Neural cell (in vitro differentiated cells): ENCODE data around the gene PHOX2A. TPM values are rescaled to one million over a fixed set of nuclear protein-coding genes. Genes with fewer than 3 reads are reported as not detected.
"Not testable (repeated sequence)": the region's sequence is repeated elsewhere in the genome, so short reads cannot be mapped to it uniquely, and the experiment has no call there.

ENCODE experiments used
- H2AFZ ChIP-seq: fragments of 200-600, 300-800 bp; sonication (generic), shearing (Covaris generic); 2 replicates; pipeline ENCODE4 v1.6.0; 2014; ENCODE audit warnings: low read depth, mild to moderate bottlenecking, antibody characterized with exemption, low read length, moderate library complexity
- H3F3A ChIP-seq: fragments of 200-600 bp; shearing (Covaris generic); 2 replicates; pipeline ENCODE4 v1.6.1; 2016; ENCODE audit warnings: mild to moderate bottlenecking, moderate library complexity, mixed read lengths, antibody characterized with exemption, low read length; ENCODE audit not compliant: insufficient read depth, poor library complexity, severe bottlenecking
- H3K27ac ChIP-seq: fragments of 200-600, 300-800 bp; sonication (generic), shearing (Covaris generic); 2 replicates; pipeline ENCODE4 v1.5.1; 2014; ENCODE audit warnings: mild to moderate bottlenecking, low read length, moderate library complexity
- H3K27me3 ChIP-seq: fragments of 300-800, 200-600 bp; sonication (generic), shearing (Covaris generic); 2 replicates; pipeline ENCODE4 v1.6.0; 2014; ENCODE audit warnings: mild to moderate bottlenecking, low read depth, low read length, moderate library complexity; ENCODE audit not compliant: insufficient read depth
- H3K36me3 ChIP-seq: fragments of 300-800, 200-600 bp; sonication (generic), shearing (Covaris generic); 2 replicates; pipeline ENCODE4 v1.5.1; 2014; ENCODE audit warnings: mild to moderate bottlenecking, antibody characterized with exemption, low read length, moderate library complexity; ENCODE audit not compliant: insufficient read depth
- H3K4me2 ChIP-seq: fragments of 300-800, 200-600 bp; sonication (generic), shearing (Covaris generic); 2 replicates; pipeline ENCODE4 v1.6.0; 2014; ENCODE audit warnings: mild to moderate bottlenecking, low read length
- H3K4me3 ChIP-seq: fragments of 300-800, 200-600 bp; sonication (generic), shearing (Covaris generic); 2 replicates; pipeline ENCODE4 v1.5.1; 2014; ENCODE audit warnings: mild to moderate bottlenecking, low read length, moderate library complexity
- H3K79me2 ChIP-seq: fragments of 200-600 bp; shearing (Covaris generic); replicated peaks from 2 replicates; pipeline ENCODE4 v1.6.0; 2014; ENCODE audit warnings: mild to moderate bottlenecking, low read length, moderate library complexity; ENCODE audit not compliant: insufficient read depth
- H3K9ac ChIP-seq: fragments of 300-800, 200-600 bp; sonication (generic), shearing (Covaris generic); 2 replicates; pipeline ENCODE4 v1.6.1; 2016; ENCODE audit warnings: mild to moderate bottlenecking, low read length, mixed read lengths
- H3K9me2 ChIP-seq: fragments of 200-600 bp; shearing (Covaris generic); 2 replicates; pipeline ENCODE4 v1.6.1; 2016; ENCODE audit warnings: mild to moderate bottlenecking, low read length, mixed read lengths; ENCODE audit not compliant: insufficient read depth
- H3K9me3 ChIP-seq: fragments of 200-600, 300-800 bp; sonication (generic), shearing (Covaris generic); 2 replicates; pipeline ENCODE4 v1.6.1; 2016; ENCODE audit warnings: mild to moderate bottlenecking, mixed run types, low read length, moderate library complexity, mixed read lengths
- H4K20me1 ChIP-seq: fragments of 200-600 bp; shearing (Covaris generic); 2 replicates; pipeline ENCODE4 v1.6.1; 2016; ENCODE audit warnings: mild to moderate bottlenecking, mixed run types; ENCODE audit not compliant: insufficient read depth
- EP300 ChIP-seq: fragments of 450-650 bp; conservative IDR thresholded peaks from 2 replicates; pipeline ENCODE4 v1.6.1; 2014; ENCODE audit warnings: antibody characterized with exemption, mild to moderate bottlenecking, moderate library complexity; ENCODE audit not compliant: poor library complexity, severe bottlenecking
- EZH2 ChIP-seq: fragments of 200-600, 300-800 bp; shearing (Covaris generic), sonication (generic); IDR thresholded peaks from 2 replicates; pipeline ENCODE4 v1.6.1; 2014; ENCODE audit warnings: antibody characterized with exemption, low read length, borderline replicate concordance, mild to moderate bottlenecking; ENCODE audit not compliant: insufficient read depth, poor library complexity, severe bottlenecking
- MXI1 ChIP-seq: fragments of 450-650 bp; conservative IDR thresholded peaks from 2 replicates; pipeline ENCODE4 v1.6.1; 2014; ENCODE audit warnings: antibody characterized with exemption, mild to moderate bottlenecking; ENCODE audit not compliant: poor library complexity, severe bottlenecking
- POLR2AphosphoS5 ChIP-seq: IDR thresholded peaks from 2 replicates; pipeline ENCODE4 v1.6.1; 2012
- RAD21 ChIP-seq: fragments of 450-650 bp; conservative IDR thresholded peaks from 2 replicates; pipeline ENCODE4 v1.6.1; 2014; ENCODE audit warnings: antibody characterized with exemption, mild to moderate bottlenecking, moderate library complexity
- SMC3 ChIP-seq: fragments of 450-650 bp; conservative IDR thresholded peaks from 2 replicates; pipeline ENCODE4 v1.6.1; 2014; ENCODE audit warnings: antibody characterized with exemption, mild to moderate bottlenecking, moderate library complexity; ENCODE audit not compliant: poor library complexity
- TAF1 ChIP-seq: IDR thresholded peaks from 2 replicates; pipeline ENCODE4 v1.6.1; 2012; ENCODE audit warnings: low read depth
- polyA plus RNA-seq: library from polyadenylated mRNA; depleted of rRNA; stranded (reverse); fragments of >200 nt; gene quantifications from 2 replicates; pipeline ENCODE4 v1.2.3, GENCODE V29; 2014
- TF ChIP-seq, protein P1 (sequence below): fragments of 450-650 bp; IDR thresholded peaks from 2 replicates; pipeline ENCODE4 v1.5.1; 2014; ENCODE audit warnings: antibody characterized with exemption, mild to moderate bottlenecking, moderate library complexity; ENCODE audit not compliant: poor library complexity, severe bottlenecking
- TF ChIP-seq, protein P2 (sequence below): IDR thresholded peaks from 2 replicates; pipeline ENCODE4 v1.6.1; 2012; ENCODE audit warnings: borderline replicate concordance

Gene PHOX2A
- polyA plus RNA-seq, 1 donor from 2014 or later, result not detected

DNA sequence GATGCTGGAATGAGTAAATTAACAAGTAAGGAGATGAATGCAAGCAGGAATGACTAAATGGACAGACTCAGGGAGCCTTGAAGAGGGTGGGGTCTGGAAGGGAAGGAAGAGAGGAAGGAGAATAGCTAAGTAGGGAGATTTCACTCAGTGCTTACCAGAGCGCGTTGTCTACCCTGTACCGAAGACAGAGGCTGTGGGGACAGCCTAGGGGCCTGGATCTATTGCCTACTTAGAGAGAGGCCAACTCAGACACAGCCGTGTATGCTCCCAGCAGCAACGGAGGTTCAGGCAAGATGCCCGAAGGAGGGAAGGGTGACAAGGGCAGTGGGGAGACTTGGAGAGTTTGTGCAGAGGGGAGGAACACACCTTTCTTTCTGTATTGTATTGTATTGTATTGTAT, 27.3 kb downstream of the PHOX2A start, which contains the start of gene FOLR2:
FOLR2 (plus strand) TSS at position 157 of the 400 bp plus-strand sequence. CDS start 1,791 bp downstream, outside the sequence.
- H3K36me3 ChIP-seq, result no peaks in the 10 kb centered on the region
- H3K4me2 ChIP-seq, result no peak within 1 kb of the TSS
- H3K9me2 ChIP-seq, result no peaks in the 10 kb centered on the region
- no peaks in the 10 kb centered on the region for H3K27me3 ChIP-seq
- H2AFZ ChIP-seq, result no peak within 1 kb of the TSS
- H3K9ac ChIP-seq, result no peak within 1 kb of the TSS
- no peaks in the 10 kb centered on the region for H4K20me1 ChIP-seq
- H3K4me3 ChIP-seq, result no peak within 1 kb of the TSS
- H3K79me2 ChIP-seq, result no peaks in the 10 kb centered on the region
- TF ChIP-seq MXI1, result no peak
- H3K9me3 ChIP-seq, result no peaks in the 10 kb centered on the region
- no peaks in the 10 kb centered on the region for H3F3A ChIP-seq
- H3K27ac ChIP-seq, result no peak within 1 kb of the TSS

DNA sequence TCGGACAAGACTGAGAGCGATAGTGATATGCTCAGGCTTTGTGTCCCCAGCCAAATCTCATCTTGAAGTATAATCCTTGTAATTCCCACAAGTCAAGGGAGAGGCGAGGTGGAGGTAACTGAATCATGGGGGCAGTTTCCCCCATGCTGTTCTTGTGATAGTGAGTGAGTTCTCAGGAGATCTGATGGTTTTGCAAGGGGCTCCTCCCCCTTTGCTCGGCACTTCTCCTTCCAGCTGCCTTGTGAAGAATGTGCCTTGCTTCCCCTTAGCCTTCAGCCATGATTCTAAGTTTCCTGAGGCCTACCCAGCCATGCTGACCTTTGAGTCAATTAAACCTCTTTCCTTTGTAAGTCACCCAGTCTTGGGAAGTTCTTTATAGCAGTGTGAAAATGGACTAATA, 34.9 kb downstream of the PHOX2A start:
- H3K9me2 ChIP-seq, result no peaks in the 10 kb centered on the region
- H2AFZ ChIP-seq, result no peak overlapping the region
- no peak overlapping the region for H3K27ac ChIP-seq
- H3K79me2 ChIP-seq, result no peaks in the 10 kb centered on the region
- no peaks in the 10 kb centered on the region for H4K20me1 ChIP-seq
- H3K4me2 ChIP-seq, result no peak overlapping the region
- no peaks in the 10 kb centered on the region for H3K36me3 ChIP-seq
- no peak overlapping the region for H3K4me3 ChIP-seq
- no peaks in the 10 kb centered on the region for H3K27me3 ChIP-seq
- H3K9me3 ChIP-seq, result peaks cover 3% of the 10 kb centered on the region
- no peak overlapping the region for H3K9ac ChIP-seq
- H3F3A ChIP-seq, result no peaks in the 10 kb centered on the region
- TF ChIP-seq EP300, result no peak
- TF ChIP-seq, protein P1, sequence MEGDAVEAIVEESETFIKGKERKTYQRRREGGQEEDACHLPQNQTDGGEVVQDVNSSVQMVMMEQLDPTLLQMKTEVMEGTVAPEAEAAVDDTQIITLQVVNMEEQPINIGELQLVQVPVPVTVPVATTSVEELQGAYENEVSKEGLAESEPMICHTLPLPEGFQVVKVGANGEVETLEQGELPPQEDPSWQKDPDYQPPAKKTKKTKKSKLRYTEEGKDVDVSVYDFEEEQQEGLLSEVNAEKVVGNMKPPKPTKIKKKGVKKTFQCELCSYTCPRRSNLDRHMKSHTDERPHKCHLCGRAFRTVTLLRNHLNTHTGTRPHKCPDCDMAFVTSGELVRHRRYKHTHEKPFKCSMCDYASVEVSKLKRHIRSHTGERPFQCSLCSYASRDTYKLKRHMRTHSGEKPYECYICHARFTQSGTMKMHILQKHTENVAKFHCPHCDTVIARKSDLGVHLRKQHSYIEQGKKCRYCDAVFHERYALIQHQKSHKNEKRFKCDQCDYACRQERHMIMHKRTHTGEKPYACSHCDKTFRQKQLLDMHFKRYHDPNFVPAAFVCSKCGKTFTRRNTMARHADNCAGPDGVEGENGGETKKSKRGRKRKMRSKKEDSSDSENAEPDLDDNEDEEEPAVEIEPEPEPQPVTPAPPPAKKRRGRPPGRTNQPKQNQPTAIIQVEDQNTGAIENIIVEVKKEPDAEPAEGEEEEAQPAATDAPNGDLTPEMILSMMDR, result no peak
- no peak for TF ChIP-seq SMC3
- TF ChIP-seq TAF1, result no peak
- TF ChIP-seq RAD21, result no peak
- no peak for TF ChIP-seq MXI1
- TF ChIP-seq EZH2, result no peak
- TF ChIP-seq, protein P2, sequence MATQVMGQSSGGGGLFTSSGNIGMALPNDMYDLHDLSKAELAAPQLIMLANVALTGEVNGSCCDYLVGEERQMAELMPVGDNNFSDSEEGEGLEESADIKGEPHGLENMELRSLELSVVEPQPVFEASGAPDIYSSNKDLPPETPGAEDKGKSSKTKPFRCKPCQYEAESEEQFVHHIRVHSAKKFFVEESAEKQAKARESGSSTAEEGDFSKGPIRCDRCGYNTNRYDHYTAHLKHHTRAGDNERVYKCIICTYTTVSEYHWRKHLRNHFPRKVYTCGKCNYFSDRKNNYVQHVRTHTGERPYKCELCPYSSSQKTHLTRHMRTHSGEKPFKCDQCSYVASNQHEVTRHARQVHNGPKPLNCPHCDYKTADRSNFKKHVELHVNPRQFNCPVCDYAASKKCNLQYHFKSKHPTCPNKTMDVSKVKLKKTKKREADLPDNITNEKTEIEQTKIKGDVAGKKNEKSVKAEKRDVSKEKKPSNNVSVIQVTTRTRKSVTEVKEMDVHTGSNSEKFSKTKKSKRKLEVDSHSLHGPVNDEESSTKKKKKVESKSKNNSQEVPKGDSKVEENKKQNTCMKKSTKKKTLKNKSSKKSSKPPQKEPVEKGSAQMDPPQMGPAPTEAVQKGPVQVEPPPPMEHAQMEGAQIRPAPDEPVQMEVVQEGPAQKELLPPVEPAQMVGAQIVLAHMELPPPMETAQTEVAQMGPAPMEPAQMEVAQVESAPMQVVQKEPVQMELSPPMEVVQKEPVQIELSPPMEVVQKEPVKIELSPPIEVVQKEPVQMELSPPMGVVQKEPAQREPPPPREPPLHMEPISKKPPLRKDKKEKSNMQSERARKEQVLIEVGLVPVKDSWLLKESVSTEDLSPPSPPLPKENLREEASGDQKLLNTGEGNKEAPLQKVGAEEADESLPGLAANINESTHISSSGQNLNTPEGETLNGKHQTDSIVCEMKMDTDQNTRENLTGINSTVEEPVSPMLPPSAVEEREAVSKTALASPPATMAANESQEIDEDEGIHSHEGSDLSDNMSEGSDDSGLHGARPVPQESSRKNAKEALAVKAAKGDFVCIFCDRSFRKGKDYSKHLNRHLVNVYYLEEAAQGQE, result no peak
- no peak for TF ChIP-seq POLR2AphosphoS5

DNA sequence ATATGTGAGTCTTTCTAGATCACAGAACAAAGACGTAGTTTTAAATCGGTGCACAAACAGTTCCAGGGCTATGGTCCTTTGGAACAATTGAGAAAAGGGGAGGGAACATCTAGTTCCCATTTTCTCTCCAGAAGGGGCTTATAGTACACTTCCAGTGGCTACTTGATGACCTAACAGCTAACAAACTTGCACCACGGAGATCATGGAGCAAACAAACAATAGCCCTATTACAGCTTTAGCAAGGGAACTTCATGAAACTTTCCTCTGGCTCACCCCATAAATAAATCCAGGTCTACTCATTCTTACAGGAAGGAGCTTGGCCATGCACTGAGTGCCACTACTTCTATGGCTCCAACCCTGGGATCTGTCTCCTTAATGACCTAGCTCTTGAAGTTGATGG, 35.7 kb downstream of the PHOX2A start:
- Histone ChIP-seq H3F3A (no peaks in the 10 kb centered on the region), H3K4me3 (no peak overlapping the region), H3K27ac (no peak overlapping the region), H3K4me2 (no peak overlapping the region), H3K27me3 (no peaks in the 10 kb centered on the region), H2AFZ (no peak overlapping the region), H3K9me3 (peaks cover 3% of the 10 kb centered on the region), H3K9me2 (no peaks in the 10 kb centered on the region), H3K79me2 (no peaks in the 10 kb centered on the region), H4K20me1 (no peaks in the 10 kb centered on the region), H3K36me3 (no peaks in the 10 kb centered on the region), H3K9ac (no peak overlapping the region)
- TF ChIP-seq, protein P2, result no peak
- TF ChIP-seq EZH2 (no peak), MXI1 (no peak), POLR2AphosphoS5 (no peak), EP300 (no peak)

DNA sequence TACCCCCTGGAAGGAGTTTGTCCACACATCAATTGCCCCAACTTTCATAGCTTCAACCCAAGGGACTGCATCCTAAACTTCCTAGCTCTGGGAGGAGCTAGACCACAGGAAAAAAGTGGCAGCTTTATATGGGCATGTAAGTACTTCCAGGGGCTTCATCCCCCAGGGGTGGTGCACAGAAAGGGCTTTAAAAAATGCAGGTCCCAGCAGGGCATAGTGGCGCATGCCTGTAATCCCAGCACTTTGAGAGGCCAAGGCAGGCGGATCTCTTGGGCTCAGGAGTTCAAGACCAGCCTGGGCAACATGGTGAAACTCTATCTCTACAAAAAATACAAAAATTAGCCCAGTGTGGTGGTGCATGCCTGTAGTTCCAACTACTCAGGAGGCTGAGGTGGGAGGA, 37.2 kb downstream of the PHOX2A start:
- H3K36me3 ChIP-seq, H2AFZ ChIP-seq, H3K9me3 ChIP-seq, H3K9ac ChIP-seq, H3K27me3 ChIP-seq, H3K4me3 ChIP-seq, H4K20me1 ChIP-seq, H3K79me2 ChIP-seq, H3K27ac ChIP-seq, H3K4me2 ChIP-seq, H3F3A ChIP-seq, H3K9me2 ChIP-seq: not testable (repeated sequence)
